NCI-H510A treated with DMSO at 0.1 percent for 48 hours (cell line): Measurements from ENCODE around the gene SNX8.

ENCODE experiments used
- DNase-seq: peaks from one replicate; lab custom pipeline; 2025; lab: John Stamatoyannopoulos, UW

The SNX8 gene

GRCh38 chr7:2260820-2261219 is 53.4 kb downstream of the SNX8 start:
- DNase-seq, result peak; percentile 31

DNA sequence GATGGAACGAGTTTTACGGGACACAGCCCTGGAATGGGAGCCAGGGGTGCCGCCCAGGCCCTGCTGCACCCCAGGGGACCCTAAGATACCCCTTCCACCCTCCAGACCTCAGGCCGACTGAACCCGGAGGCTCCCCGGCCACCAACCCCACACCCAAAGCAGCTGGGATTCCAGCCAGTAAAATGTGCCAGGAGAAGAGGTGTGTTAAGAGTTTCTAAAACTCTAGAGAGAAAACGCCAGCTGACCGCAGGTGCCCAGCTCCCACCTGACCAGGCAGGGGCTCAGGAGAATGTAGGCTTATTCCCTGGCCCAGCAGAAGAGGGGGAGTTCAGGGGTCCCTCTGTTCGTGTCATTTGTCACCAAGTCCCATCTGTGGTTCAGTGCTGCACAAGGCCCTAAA is 54.8 kb downstream of the SNX8 start:
- no peak for DNase-seq

DNA sequence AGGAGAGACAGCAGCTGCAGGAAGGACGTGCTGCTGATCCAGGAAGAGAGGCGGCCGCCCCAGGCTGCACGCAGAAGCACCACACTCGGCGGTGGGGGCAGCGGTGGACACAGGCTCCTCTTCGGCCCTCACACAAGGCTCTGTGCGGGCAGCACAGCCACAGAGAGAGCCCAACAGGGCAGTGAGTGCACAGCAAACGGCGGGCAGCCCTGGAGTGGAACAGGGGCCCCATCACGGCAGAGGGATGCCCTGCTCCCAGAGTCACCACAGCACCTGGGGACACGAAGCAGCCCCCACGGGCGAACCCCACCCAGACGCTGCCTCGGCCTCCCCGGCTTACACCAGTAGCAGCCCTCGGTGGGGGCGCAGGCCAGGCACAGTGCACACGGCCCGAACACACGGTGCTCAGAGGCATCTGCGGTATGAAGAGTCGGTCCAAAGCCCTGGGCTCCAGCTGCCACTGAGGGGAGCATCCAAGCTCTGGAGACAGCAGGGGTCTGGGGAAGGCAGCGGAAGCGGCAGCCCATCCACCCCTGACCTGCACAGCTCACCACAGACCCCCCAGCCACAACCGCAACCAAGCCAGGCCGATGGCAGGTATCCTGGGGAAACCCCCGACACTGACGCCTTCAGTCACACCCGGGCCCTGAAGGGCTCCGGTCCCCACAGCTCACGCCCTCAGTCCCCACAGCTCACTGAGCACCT is 55.4 kb downstream of the SNX8 start:
- DNase-seq, result no peak

DNA sequence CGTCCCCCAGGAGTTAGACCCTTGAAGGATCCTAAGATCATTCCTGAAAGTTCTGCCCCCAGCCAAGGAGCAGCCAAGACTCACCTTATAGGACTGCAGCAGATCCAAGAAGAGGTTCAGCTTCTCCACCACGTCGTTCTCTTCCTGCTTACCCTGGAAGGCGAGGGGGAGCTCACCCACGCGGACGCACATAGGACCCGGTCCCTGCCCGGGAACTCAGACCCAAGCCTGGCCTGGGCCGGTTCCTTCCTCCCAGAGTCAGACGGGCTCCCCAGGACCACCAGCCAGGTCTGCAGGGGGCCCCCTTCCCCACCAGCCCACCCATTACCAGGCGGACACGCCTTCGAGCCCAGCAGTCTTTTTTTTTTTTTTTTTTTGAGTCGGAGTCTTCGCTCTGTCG is 56.6 kb downstream of the SNX8 start:
- no peak for DNase-seq

GRCh38 chr7:2257046-2257551 is 57.1 kb downstream of the SNX8 start:
- no peak for DNase-seq

- DNase-seq, result no peak
Observed at GRCh38 chr7:2256306-2257045, 57.8 kb downstream of the SNX8 start.

DNA sequence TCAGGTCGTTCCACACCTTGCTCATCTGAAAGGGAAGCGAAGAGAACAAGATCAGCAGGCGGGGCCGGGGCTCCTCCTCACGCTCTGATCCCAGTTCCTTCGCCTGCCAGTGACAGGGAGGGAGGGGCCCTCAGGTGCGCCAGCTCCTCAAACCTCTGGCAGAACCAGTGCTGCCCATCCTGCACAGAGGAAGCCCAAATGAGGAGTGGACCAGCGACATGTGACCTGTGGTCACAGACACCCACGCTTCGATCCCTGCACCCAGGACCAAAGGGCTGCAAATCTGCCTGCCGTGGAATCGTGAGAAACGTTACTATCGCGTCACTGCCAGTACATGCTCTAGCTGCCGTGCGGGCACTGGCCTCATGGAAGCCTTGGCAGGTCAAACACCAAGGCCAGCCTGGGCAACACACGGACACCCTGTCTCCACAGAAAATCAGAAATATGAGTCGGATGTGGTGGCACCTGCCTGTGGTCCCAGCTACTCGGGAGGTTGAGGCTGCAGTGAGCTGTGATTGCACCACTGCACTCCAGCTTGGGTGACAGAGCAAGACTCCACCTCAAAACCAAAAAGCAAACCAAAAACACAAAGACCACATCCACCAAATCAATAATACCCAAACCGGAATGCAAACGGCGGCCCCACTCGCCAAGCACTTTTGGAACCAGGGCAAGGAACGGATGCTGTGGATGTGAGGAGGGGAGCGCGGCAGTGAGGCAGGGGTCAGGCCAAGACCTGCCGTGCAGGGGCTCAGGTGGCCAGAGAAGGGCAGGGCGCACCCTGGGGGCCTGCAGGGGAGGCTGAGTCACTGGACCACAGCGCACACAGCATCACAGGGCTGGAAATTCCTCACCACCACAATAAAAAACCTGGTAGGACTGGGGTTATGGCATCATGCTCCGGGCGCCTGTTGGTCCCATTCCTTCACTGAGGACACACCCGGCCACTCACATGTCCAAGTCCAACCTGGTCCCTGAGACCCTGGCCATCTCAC is 58.8 kb downstream of the SNX8 start:
- DNase-seq, result no peak

DNA sequence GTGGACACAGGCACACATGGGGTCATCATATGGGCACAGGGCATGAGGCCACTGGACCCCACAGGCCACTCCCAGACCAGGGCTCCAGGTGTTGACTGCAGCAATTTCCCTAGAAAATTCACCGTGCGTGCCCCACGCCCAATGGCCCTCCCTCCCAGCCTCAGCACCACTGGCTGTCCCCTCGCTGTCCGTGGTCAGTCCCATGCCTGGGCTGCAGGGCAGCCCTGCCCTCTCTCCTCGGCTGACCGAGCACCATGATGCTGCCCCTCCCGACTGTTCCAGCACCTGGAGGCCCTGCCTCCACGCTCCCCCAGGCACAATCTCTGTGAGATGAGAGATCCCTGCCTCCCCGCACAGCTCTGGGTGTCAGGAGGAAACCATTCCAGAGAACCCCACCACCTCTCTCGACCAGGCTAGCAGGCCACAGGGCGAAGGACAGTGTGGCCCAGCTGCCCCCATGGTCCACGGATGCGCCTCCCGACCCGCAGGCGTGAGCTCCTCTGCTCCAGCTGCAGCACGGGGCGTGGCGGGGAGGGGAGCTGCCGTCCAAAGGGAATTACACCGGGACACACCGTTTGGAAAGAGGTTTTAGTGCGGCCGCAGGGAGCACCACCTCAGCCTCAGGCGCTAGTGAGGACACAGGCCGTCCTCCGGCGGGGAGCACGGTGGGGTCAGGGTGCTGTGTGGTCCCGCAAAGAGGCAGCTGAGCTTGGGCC is 59.7 kb downstream of the SNX8 start:
- DNase-seq, result no peak

GRCh38 chr7:2253525-2254244 is 60.6 kb downstream of the SNX8 start:
- no peak for DNase-seq

- DNase-seq, result no peak
Observed at GRCh38 chr7:2253021-2253420, 61.2 kb downstream of the SNX8 start.

GRCh38 chr7:2251841-2252771 is 62.1 kb downstream of the SNX8 start:
- DNase-seq, result no peak

DNA sequence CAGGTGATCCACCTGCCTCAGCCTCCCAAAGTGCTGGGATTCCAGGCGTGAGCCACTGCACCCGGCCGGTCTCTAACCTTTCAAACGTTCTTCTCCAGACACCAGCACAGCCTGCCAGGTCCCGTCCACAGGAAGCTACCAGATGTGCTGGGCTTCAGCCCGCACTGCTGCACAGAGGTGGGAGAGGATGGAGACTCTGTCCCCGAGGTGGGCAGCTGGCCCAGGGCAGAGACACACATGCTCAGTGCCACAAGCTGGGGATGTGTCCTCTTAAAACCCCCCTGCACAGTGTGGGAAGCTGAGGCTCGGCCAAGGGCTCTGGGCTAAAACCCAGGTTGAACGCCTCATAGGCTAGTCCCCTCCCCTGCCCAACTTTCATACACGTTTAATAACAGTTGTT is 62.9 kb downstream of the SNX8 start:
- no peak for DNase-seq

DNA sequence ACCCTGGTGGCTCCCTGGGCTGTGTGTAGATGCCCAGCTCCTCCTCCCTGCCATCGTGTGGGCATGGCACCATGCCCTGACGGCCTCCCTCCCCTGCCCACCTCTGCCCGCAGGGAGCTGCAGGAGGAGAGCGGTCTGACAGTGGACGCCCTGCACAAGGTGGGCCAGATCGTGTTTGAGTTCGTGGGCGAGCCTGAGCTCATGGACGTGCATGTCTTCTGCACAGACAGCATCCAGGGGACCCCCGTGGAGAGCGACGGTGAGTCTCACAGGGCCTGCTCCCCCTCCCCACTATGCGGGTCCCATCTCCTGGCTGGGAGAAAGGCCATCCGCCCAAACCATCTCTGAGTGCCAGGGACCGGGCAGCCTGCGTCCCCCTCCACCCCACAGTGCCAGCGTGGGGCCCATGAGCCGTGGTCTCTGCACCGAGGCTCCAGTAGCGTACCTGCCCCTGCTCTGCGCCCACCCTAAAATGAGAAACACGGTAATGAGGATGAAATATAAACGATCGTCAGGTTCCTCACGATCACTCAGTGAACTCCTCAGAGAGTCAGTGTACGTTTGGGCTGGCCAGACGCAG is 64.4 kb downstream of the SNX8 start:
- DNase-seq, result no peak

GRCh38 chr7:2248984-2249694 is 65.1 kb downstream of the SNX8 start:
- DNase-seq, result no peak

- peak; percentile 15 for DNase-seq
Observed at GRCh38 chr7:2247141-2247995, 66.9 kb downstream of the SNX8 start.

DNA sequence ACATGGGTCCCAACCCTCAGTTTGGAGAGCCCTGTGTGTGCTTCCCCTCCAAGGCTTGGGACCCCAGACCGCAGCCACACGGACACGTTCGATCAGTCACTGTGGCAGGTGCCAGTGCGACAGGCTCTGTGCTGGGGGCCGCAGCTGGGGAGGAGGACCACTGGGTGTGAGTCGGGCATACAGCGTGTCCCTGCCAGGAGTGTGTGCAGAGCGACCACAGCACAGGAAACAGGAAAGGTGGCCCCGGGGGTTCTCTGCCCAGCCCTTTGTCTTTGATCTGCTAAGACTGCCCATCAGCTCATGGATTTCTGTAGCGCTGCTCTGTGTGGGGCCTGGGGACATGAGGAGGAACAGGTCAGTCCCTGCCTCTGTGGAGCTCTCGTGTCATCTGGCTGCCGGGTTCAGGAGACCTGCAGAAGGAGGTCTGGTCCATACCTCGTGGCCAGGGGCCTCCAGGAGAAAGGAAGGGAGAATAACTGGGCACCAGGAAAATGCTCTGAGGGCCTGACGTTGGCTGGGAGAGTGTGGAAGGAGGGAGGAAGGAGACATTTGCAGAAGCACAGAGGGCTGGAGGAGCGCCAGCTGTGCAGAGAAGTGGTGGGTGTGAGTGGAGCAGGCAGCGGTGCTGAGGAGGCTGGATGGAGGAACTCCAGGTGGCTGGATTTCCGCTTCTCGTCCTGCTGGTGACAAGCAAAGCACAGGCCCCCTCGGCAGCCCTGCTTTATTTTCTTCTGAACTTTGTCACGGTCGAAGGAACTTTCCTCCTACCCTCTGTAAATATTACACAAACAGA is 68.2 kb downstream of the SNX8 start:
- DNase-seq, result no peak

DNA sequence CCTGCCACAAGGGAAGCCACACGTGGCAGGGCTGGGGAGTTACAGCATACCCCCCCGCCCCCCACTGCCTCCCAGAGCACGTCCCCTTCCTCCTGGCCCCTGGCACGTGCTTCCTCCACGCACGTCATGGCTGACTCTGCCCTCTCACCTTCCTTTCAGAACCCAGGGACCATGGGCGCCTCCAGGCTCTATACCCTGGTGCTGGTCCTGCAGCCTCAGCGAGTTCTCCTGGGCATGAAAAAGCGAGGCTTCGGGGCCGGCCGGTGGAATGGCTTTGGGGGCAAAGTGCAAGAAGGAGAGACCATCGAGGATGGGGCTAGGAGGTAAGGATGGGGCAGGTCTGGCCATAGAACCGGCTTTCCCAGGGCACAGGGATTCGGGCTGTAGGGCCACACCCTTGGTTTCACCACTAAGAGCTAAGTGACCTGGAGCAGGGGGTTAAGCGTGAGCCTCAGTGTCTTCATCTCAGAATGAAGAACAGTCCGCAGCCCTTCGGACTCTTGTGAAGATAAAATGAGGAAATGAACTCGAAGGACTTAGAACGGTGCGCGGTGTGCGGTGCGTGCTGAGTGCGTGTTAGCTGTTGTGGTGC is 69.7 kb downstream of the SNX8 start:
- no peak for DNase-seq
